HepG2 (cell line): ENCODE measurements around the gene GLB1L. TPM values are rescaled to one million over a fixed set of nuclear protein-coding genes. Genes with fewer than 3 reads are reported as not detected.

Experiments
- AFF4 ChIP-seq: sonication (generic); formaldehyde crosslinking; IDR thresholded peaks from 2 replicates; pipeline ENCODE4 v1.4.0; 2020; ENCODE audit warnings: missing genetic modification reagents
- BCL6 ChIP-seq: IDR thresholded peaks from 2 replicates; pipeline ENCODE4 v1.6.1; 2016; ENCODE audit warnings: missing genetic modification reagents, missing compliant biosample characterization
- CHCHD3 ChIP-seq: sonication (generic); formaldehyde crosslinking; IDR thresholded peaks from 2 replicates; pipeline ENCODE4 v1.8.0; 2022; ENCODE audit warnings: mild to moderate bottlenecking, missing genetic modification reagents, moderate library complexity
- DRAP1 ChIP-seq: IDR thresholded peaks from 2 replicates; pipeline ENCODE4 v1.6.1; 2016; ENCODE audit warnings: missing genetic modification reagents, missing compliant biosample characterization
- ELF1 ChIP-seq: sonication (generic); formaldehyde crosslinking; IDR thresholded peaks from 2 replicates; pipeline ENCODE4 v1.4.0; 2020; ENCODE audit warnings: missing genetic modification reagents
- GABPB1 ChIP-seq: IDR thresholded peaks from 2 replicates; pipeline ENCODE4 v1.6.1; 2016; ENCODE audit warnings: mild to moderate bottlenecking, missing genetic modification reagents, moderate library complexity, missing compliant biosample characterization
- HDAC1 ChIP-seq: sonication (generic); formaldehyde crosslinking; IDR thresholded peaks from 2 replicates; pipeline ENCODE4 v1.5.1; 2020; ENCODE audit warnings: mild to moderate bottlenecking, missing genetic modification reagents
- KAT8 ChIP-seq: IDR thresholded peaks from 2 replicates; pipeline ENCODE4 v1.6.1; 2016; ENCODE audit warnings: missing genetic modification reagents, missing compliant biosample characterization
- KDM5A ChIP-seq: fragments of 200-600 bp; sonication (generic); IDR thresholded peaks from 2 replicates; pipeline ENCODE4 v1.7.0; 2018; ENCODE audit warnings: antibody characterized with exemption, mild to moderate bottlenecking, low read length, borderline replicate concordance
- MAX ChIP-seq: IDR thresholded peaks from 2 replicates; pipeline ENCODE4 v1.6.1; 2012; ENCODE audit warnings: inconsistent platforms
- MBNL3 ChIP-seq: fragments of 250-450 bp; sonication (Bioruptor Pico); conservative IDR thresholded peaks from 2 replicates; pipeline ENCODE4 v1.8.0; 2022; ENCODE audit warnings: mild to moderate bottlenecking, inconsistent platforms
- SOX13 ChIP-seq, 3 experiments: fragments of 450-650 bp in 1 of 3; sonication (generic) in 1 of 3; formaldehyde crosslinking in 1 of 3; IDR thresholded peaks in 2 of 3; conservative IDR thresholded peaks in 1 of 3; 2 replicates each; pipeline versions ENCODE4 v1.5.0 to v1.6.1; 2016 to 2020; ENCODE audit warnings: antibody characterized with exemption in 1 of 3, mild to moderate bottlenecking in 1 of 3, missing compliant biosample characterization in 1 of 3, missing genetic modification reagents in 1 of 3, moderate library complexity in 1 of 3
- ZBTB42 ChIP-seq: sonication (generic); formaldehyde crosslinking; IDR thresholded peaks from 2 replicates; pipeline ENCODE4 v1.5.0; 2020; ENCODE audit warnings: mild to moderate bottlenecking, missing genetic modification reagents
- ZNF124 ChIP-seq: sonication (generic); formaldehyde crosslinking; IDR thresholded peaks from 2 replicates; pipeline ENCODE4 v1.4.0; 2020; ENCODE audit warnings: missing genetic modification reagents
- ZNF557 ChIP-seq: sonication (generic); formaldehyde crosslinking; IDR thresholded peaks from 2 replicates; pipeline ENCODE4 v1.4.0; 2020; ENCODE audit warnings: missing genetic modification reagents
- ZNF770 ChIP-seq: sonication (generic); formaldehyde crosslinking; IDR thresholded peaks from 2 replicates; pipeline ENCODE4 v1.5.0; 2020; ENCODE audit warnings: mild to moderate bottlenecking, missing genetic modification reagents
- ZNF784 ChIP-seq: sonication (generic); formaldehyde crosslinking; IDR thresholded peaks from 2 replicates; pipeline ENCODE4 v1.5.1; 2020; ENCODE audit warnings: missing genetic modification reagents, mild to moderate bottlenecking, borderline replicate concordance
- ZNF83 ChIP-seq: sonication (generic); formaldehyde crosslinking; IDR thresholded peaks from 2 replicates; pipeline ENCODE4 v1.4.0; 2020; ENCODE audit warnings: missing genetic modification reagents, mild to moderate bottlenecking, borderline replicate concordance
- ZXDC ChIP-seq: sonication (generic); formaldehyde crosslinking; IDR thresholded peaks from 2 replicates; pipeline ENCODE4 v1.5.0; 2020; ENCODE audit warnings: mild to moderate bottlenecking, missing genetic modification reagents
- polyA plus RNA-seq, 8 experiments: library from polyadenylated mRNA; depleted of rRNA in 3 of 8; stranded (reverse) in 7 of 8; unstranded in 1 of 8; fragments of >200 nt; fragmentation: Illumina TruSeq in 4 of 8; extraction: Trizol in 4 of 8; gene quantifications; 2 replicates each; pipeline versions ENCODE4 v1.2.1 to v1.2.3, GENCODE V29; 2011 to 2016; ENCODE audit warnings: low read depth in 4 of 8, missing spikeins in 1 of 8, mixed read lengths in 1 of 8; ENCODE audit not compliant: insufficient read depth in 1 of 8
- total RNA-seq, 5 experiments: library from RNA; depleted of rRNA; stranded (reverse); fragments of >200 nt; fragmentation: Illumina TruSeq; extraction: Trizol; gene quantifications; 2 replicates each; pipeline ENCODE4 v1.2.3, GENCODE V29; 2016; ENCODE audit warnings: low read depth in 1 of 5

The GLB1L gene
- total and polyA plus RNA-seq, 2 of the 13 experiments (the other 11 are each of a cell fraction or from before 2014, with no cell fraction given), result 6.8 to 7.3 TPM

- TF ChIP-seq AFF4 (CRISPR knock-in tag) (0 out of 2 replicates have a peak, but pooled peaks have one; percentile 19), MBNL3 (CRISPR knock-in tag) (no peak), ZNF83 (CRISPR knock-in tag) (peak; percentile 69; the same call in 1 of the 2 replicates), KDM5A (peak; percentile 68; the same call in 1 of the 2 replicates), BCL6 (CRISPR knock-in tag) (0 out of 2 replicates have a peak, but pooled peaks have one; percentile 12), MAX (peak; percentile 79), CHCHD3 (CRISPR knock-in tag) (no peak), SOX13 (IDR thresholded peaks at IDR 0.05) (no peak), SOX13 (CRISPR knock-in tag; conservative IDR thresholded peaks at IDR 0.05 in 1 of 2, IDR thresholded peaks at IDR 0.05 in 1 of 2) (0 out of 4 replicates have a peak, but pooled peaks of 1 of the 2 experiments have one; percentile 6), ZBTB42 (CRISPR knock-in tag) (0 out of 2 replicates have a peak, but pooled peaks have one; percentile 11), ZNF784 (CRISPR knock-in tag) (peak; percentile 0; the same call in 1 of the 2 replicates), ZNF770 (peak; percentile 21; the same call in 1 of the 2 replicates), ZXDC (CRISPR knock-in tag) (no peak), HDAC1 (CRISPR knock-in tag) (peak; percentile 32), DRAP1 (no peak), KAT8 (CRISPR knock-in tag) (no peak), ZNF557 (CRISPR knock-in tag) (0 out of 2 replicates have a peak, but pooled peaks have one; percentile 12), ZNF124 (no peak), GABPB1 (CRISPR knock-in tag) (peak; percentile 66), ELF1 (CRISPR knock-in tag) (peak; percentile 75)
Measured at GRCh38 chr2:219230059-219230540, 15.1 kb downstream of the GLB1L start (continued).
